GM23338 (cell line): ENCODE measurements around the gene SLC8A3. TPM values are rescaled to one million over a fixed set of nuclear protein-coding genes. Genes with fewer than 3 reads are reported as not detected.

ENCODE experiments used
- ATAC-seq: fragments of 200-7000 bp; cut with Tn5 transposase; 3 replicates; pipeline ENCODE4 v1.9.1; 2020
- DNase-seq: peaks from one replicate; pipeline ENCODE4 v3.0.0-alpha.2; 2015; ENCODE audit warnings: low spot score
- H2AFZ ChIP-seq: fragments of 200-600 bp; sonication (generic); 2 replicates; pipeline ENCODE4 v1.8.0; 2016; ENCODE audit warnings: antibody characterized with exemption, mild to moderate bottlenecking, moderate library complexity
- H3F3A ChIP-seq: fragments of 200-600 bp; sonication (generic); replicated peaks from 2 replicates; pipeline ENCODE4 v1.8.0; 2017; ENCODE audit warnings: antibody characterized with exemption, mixed run types, low read depth
- H3K27ac ChIP-seq: fragments of 200-600 bp; sonication (generic); 2 replicates; pipeline ENCODE4 v1.6.1; 2016; ENCODE audit warnings: low read depth
- H3K27me3 ChIP-seq: fragments of 200-600 bp; sonication (generic); 2 replicates; pipeline ENCODE4 v1.8.0; 2016; ENCODE audit warnings: mild to moderate bottlenecking, mixed run types, moderate library complexity; ENCODE audit not compliant: insufficient read depth
- H3K36me3 ChIP-seq: fragments of 200-600 bp; sonication (generic); 2 replicates; pipeline ENCODE4 v1.8.0; 2016; ENCODE audit warnings: mild to moderate bottlenecking; ENCODE audit not compliant: insufficient read depth
- H3K4me1 ChIP-seq: fragments of 200-600 bp; sonication (generic); 2 replicates; pipeline ENCODE4 v1.8.0; 2016; ENCODE audit warnings: mild to moderate bottlenecking, moderate library complexity; ENCODE audit not compliant: insufficient read depth
- H3K4me2 ChIP-seq: fragments of 200-600 bp; sonication (generic); 2 replicates; pipeline ENCODE4 v1.7.1; 2017; ENCODE audit warnings: mixed run types
- H3K4me3 ChIP-seq: fragments of 200-600 bp; sonication (generic); 2 replicates; pipeline ENCODE4 v1.6.1; 2016; ENCODE audit warnings: mixed run types
- H3K79me2 ChIP-seq: fragments of 200-600 bp; sonication (generic); replicated peaks from 2 replicates; pipeline ENCODE4 v1.8.0; 2017; ENCODE audit warnings: mild to moderate bottlenecking; ENCODE audit not compliant: insufficient read depth
- H3K9me2 ChIP-seq: fragments of 200-600 bp; sonication (generic); 2 replicates; pipeline ENCODE4 v1.8.0; 2017; ENCODE audit not compliant: insufficient read depth
- H4K20me1 ChIP-seq: fragments of 200-600 bp; sonication (generic); replicated peaks from 2 replicates; pipeline ENCODE4 v1.8.0; 2017; ENCODE audit warnings: mild to moderate bottlenecking; ENCODE audit not compliant: insufficient read depth
- H3K27ac Mint-ChIP-seq: 2 replicates; pipeline ENCODE4 v1.8.0; 2020; ENCODE audit warnings: inconsistent platforms, mild to moderate bottlenecking, moderate library complexity, mixed read lengths
- H3K27me3 Mint-ChIP-seq: 3 replicates; pipeline ENCODE4 v1.8.0; 2022; ENCODE audit warnings: low read depth, mild to moderate bottlenecking, moderate library complexity, mixed read lengths, inconsistent platforms; ENCODE audit not compliant: insufficient read depth, poor library complexity
- H3K36me3 Mint-ChIP-seq: 3 replicates; pipeline ENCODE4 v1.8.0; 2021; ENCODE audit warnings: low read depth, mild to moderate bottlenecking, inconsistent platforms, moderate library complexity, mixed read lengths
- H3K4me1 Mint-ChIP-seq: 3 replicates; pipeline ENCODE4 v1.8.0; 2020; ENCODE audit warnings: mild to moderate bottlenecking, inconsistent platforms, mixed read lengths
- H3K4me3 Mint-ChIP-seq: 3 replicates; pipeline ENCODE4 v1.8.0; 2021; ENCODE audit warnings: moderate library complexity, mild to moderate bottlenecking, inconsistent platforms, mixed read lengths
- H3K9me3 Mint-ChIP-seq: 3 replicates; pipeline ENCODE4 v1.8.0; 2020; ENCODE audit warnings: moderate library complexity, mild to moderate bottlenecking, inconsistent platforms, mixed read lengths
- CREB1 ChIP-seq: fragments of 250-450 bp; sonication (Bioruptor Pico); IDR thresholded peaks from 2 replicates; pipeline ENCODE4 v1.5.0; 2020; ENCODE audit warnings: low read depth, mild to moderate bottlenecking, moderate library complexity
- ETS1 ChIP-seq: IDR thresholded peaks from 2 replicates; pipeline ENCODE4 v1.6.1; 2016; ENCODE audit warnings: antibody characterized with exemption
- EZH2 ChIP-seq: fragments of 200-600 bp; sonication (generic); IDR thresholded peaks from one replicate; pipeline ENCODE4 v1.8.0; 2017; ENCODE audit warnings: antibody characterized with exemption, mild to moderate bottlenecking, low read depth; ENCODE audit not compliant: unreplicated experiment
- EZH2phosphoT487 ChIP-seq: fragments of 200-600 bp; sonication (generic); IDR thresholded peaks from one replicate; pipeline ENCODE4 v1.8.1; 2018; ENCODE audit warnings: antibody characterized with exemption; ENCODE audit not compliant: unreplicated experiment
- JUNB ChIP-seq: IDR thresholded peaks from one replicate; pipeline ENCODE4 v1.6.1; 2016; ENCODE audit warnings: antibody characterized with exemption; ENCODE audit not compliant: unreplicated experiment
- NANOG ChIP-seq: IDR thresholded peaks from 2 replicates; pipeline ENCODE4 v1.6.1; 2016; ENCODE audit warnings: antibody characterized with exemption, borderline replicate concordance
- POLR2AphosphoS5 ChIP-seq: IDR thresholded peaks from 2 replicates; pipeline ENCODE4 v1.6.1; 2016; ENCODE audit warnings: antibody characterized with exemption, low read depth
- REST ChIP-seq: IDR thresholded peaks from one replicate; pipeline ENCODE4 v1.6.1; 2018; ENCODE audit warnings: antibody characterized with exemption; ENCODE audit not compliant: unreplicated experiment
- STAT1 ChIP-seq: IDR thresholded peaks from one replicate; pipeline ENCODE4 v1.6.1; 2016; ENCODE audit warnings: antibody characterized with exemption; ENCODE audit not compliant: unreplicated experiment
- ZNF114 ChIP-seq: fragments of 250-450 bp; sonication (Bioruptor Pico); IDR thresholded peaks from 2 replicates; pipeline ENCODE4 v1.5.0; 2020; ENCODE audit warnings: mild to moderate bottlenecking, moderate library complexity
- ZNF331 ChIP-seq: fragments of 250-450 bp; sonication (Bioruptor Pico); IDR thresholded peaks from 2 replicates; pipeline ENCODE4 v1.5.0; 2020; ENCODE audit warnings: low read depth, mild to moderate bottlenecking, moderate library complexity
- polyA plus RNA-seq: library from polyadenylated mRNA; unstranded; fragments of >200 nt; fragmentation: Nextera tagmentation; extraction: Ambion mirVana; gene quantifications from 2 replicates; pipeline ENCODE4 v1.2.1, GENCODE V29; 2016
- total RNA-seq: library from RNA; depleted of rRNA; stranded (reverse); fragments of >200 nt; shearing (Covaris generic); gene quantifications from 2 replicates; pipeline ENCODE4 v1.2.3, GENCODE V29; 2014

The SLC8A3 gene
- total and polyA plus RNA-seq, 2 experiments from 2014 or later = 0.82 to 2.0 TPM

- H3K4me3 Mint-ChIP-seq = no peak overlapping the region
- Histone ChIP-seq H3K4me1 (no peaks in the 10 kb centered on the region), H3K27ac (no peak overlapping the region), H3F3A (no peaks in the 10 kb centered on the region), H3K4me2 (no peak overlapping the region), H3K36me3 (no peaks in the 10 kb centered on the region), H3K79me2 (no peaks in the 10 kb centered on the region), H3K4me3 (no peak overlapping the region), H3K27me3 (no peaks in the 10 kb centered on the region), H4K20me1 (no peaks in the 10 kb centered on the region), H3K9me2 (peaks cover 6% of the 10 kb centered on the region; the same call in 1 of the 2 replicates), H2AFZ (no peak overlapping the region)
- H3K4me1 Mint-ChIP-seq = peaks cover 12% of the 10 kb centered on the region; the same call in 2 of the 3 replicates
- TF ChIP-seq STAT1 (no peak), ETS1 (no peak), ZNF114 (CRISPR knock-in tag) (no peak), NANOG (no peak), REST (no peak), EZH2phosphoT487 (no peak), POLR2AphosphoS5 (no peak)
- DNase-seq = no peak
- H3K27ac Mint-ChIP-seq = no peak overlapping the region
- H3K36me3 Mint-ChIP-seq = no peaks in the 10 kb centered on the region
- H3K9me3 Mint-ChIP-seq = no peaks in the 10 kb centered on the region; the same call in 2 of the 3 replicates
- peaks cover 8% of the 10 kb centered on the region for H3K27me3 Mint-ChIP-seq
- ATAC-seq = no peak
Measured at GRCh38 chr14:69997849-69998248, 190.9 kb downstream of the SLC8A3 start.

GRCh38 chr14:69996216-69996615 is 192.5 kb downstream of the SLC8A3 start:
- H3K27me3 ChIP-seq = no peaks in the 10 kb centered on the region
- H3K27ac ChIP-seq = no peak overlapping the region
- TF ChIP-seq ZNF331 (CRISPR knock-in tag) (no peak), STAT1 (no peak), JUNB (no peak), REST (no peak), EZH2phosphoT487 (no peak), CREB1 (CRISPR knock-in tag) (no peak), POLR2AphosphoS5 (no peak), NANOG (no peak), EZH2 (no peak)

More at GRCh38 chr14:69996216-69996615, 192.5 kb downstream of the SLC8A3 start:
- H3K27ac Mint-ChIP-seq = no peak overlapping the region
- no peaks in the 10 kb centered on the region for H4K20me1 ChIP-seq
- H3K4me3 Mint-ChIP-seq = no peak overlapping the region
- peaks cover 12% of the 10 kb centered on the region; the same call in 2 of the 3 replicates for H3K4me1 Mint-ChIP-seq
- no peaks in the 10 kb centered on the region for H3K36me3 Mint-ChIP-seq
- no peaks in the 10 kb centered on the region for H3K4me1 ChIP-seq
- H3K9me2 ChIP-seq = peaks cover 6% of the 10 kb centered on the region; the same call in 1 of the 2 replicates
- H3K79me2 ChIP-seq = no peaks in the 10 kb centered on the region
- no peaks in the 10 kb centered on the region for H3F3A ChIP-seq
- no peak overlapping the region for H2AFZ ChIP-seq
- no peaks in the 10 kb centered on the region; the same call in 2 of the 3 replicates for H3K9me3 Mint-ChIP-seq
- H3K36me3 ChIP-seq = no peaks in the 10 kb centered on the region
- no peak overlapping the region for H3K4me3 ChIP-seq
- peaks cover 9% of the 10 kb centered on the region for H3K27me3 Mint-ChIP-seq
- no peak for DNase-seq
- no peak for ATAC-seq
- no peak overlapping the region for H3K4me2 ChIP-seq
